GM19467 (cell line): ENCODE results near the gene SLC27A4.
A peak's percentile ranks its signal among the peaks of the same experiment; 100 is the strongest.

ENCODE experiments used
- ATAC-seq: cut with Tn5 transposase; IDR thresholded peaks from one replicate; pipeline ENCODE4 v1.9.1; 2021; ENCODE audit warnings: mild to moderate bottlenecking, moderate library complexity; ENCODE audit not compliant: unreplicated experiment

The SLC27A4 gene

DNA sequence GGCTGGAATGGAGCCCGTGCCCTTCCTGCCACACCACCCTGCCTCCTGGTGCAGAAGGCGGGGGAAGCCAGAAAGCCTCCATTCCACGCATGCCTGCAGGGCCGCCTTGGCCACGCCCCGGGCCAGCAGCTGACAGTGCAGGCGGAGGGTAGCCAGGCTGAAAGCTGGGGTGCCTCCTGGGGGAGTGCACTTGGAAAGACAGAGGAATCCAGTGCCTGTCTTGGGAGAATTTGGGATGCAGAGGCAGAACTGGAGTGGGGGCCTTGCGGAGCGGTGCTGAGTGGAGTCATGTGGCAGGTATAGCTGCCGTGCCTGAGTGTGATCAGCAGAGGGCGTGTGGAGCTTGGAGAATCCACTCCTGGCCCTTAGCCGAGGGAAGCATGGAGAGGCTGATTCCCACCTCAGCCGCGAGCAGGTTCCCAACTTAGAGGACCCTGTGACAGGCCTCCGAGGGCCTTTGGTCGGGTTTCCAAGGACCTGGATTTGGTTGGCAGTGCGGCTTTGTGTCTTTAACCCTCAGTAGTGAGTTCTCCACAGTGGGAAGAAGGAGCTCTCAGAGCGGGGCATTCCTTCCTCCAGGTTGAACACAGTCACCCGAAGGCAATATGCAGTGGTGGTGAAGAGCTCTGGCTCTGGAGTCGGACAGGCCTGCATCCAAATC lies 21.8 kb downstream of the SLC27A4 start:
- ATAC-seq: no peak

DNA sequence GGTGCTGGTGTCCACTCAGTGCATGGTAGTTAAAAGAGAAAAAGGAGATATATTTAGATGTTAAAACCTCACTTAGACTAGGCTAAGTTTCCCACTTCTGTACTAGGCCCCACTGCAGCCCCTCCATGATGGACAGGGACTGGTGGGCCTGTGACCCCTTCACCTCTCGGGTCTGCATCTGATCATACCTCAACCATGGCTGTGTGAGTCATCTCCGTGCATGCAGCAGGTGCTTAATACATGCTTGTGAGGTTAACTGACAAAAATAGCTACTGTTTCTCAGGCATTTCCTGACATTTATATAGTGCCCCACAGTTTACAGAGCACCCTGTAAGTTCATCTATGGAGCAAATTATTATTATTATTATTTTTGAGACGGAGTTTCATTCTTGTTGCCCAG lies 22.4 kb downstream of the SLC27A4 start:
- no peak for ATAC-seq

DNA sequence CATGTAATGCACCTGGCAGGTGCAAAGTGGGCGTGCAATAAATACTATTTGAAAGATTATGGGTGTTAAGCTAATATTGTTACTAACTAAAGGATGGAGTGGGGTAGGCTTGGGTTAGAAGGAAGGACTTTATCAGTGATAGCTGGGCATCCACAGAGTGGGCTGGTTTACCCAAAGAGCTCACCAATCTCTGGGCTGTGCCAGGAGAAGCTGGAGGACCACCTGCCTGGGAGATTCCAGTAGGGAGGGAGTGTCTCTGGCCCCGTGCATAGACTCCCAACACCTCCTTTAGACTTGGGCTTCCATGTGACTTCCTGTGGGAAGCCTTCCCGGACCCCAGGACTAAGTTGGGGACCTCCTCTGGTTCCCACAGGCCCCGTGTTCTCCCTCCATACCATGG lies 25.2 kb downstream of the SLC27A4 start:
- no peak for ATAC-seq

DNA sequence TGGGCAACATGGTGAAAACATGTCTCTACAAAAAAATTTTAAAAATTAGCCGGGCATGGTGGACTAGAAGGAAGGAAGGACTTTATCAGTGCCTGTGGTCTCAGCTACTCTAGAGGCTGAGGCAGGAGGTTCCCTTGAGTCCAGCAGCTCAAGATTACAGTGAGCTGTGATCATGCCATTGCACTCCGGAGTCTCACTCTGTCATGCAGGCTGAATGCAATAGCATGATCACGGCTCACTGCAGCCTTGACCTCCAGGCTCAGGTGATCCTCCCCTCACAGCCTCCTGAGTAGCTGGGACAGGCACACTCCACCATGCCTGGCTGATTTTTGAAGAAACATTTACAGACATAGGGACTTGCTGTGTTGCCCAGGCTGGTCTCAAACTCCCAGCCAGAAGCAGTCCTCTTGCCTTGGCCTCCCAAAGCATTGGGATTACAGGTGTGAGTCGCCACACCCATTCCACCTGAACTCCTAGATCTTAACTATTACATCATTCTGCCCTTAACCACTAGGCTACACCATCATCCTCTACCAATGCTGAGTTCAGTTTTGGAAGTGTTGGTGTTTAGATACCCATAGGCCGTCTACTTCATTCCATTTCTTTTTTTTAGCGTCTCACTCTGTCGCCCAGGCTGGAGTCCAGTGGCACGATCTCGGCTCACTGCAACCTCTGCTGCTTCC lies 28.8 kb downstream of the SLC27A4 start:
- ATAC-seq: no peak

DNA sequence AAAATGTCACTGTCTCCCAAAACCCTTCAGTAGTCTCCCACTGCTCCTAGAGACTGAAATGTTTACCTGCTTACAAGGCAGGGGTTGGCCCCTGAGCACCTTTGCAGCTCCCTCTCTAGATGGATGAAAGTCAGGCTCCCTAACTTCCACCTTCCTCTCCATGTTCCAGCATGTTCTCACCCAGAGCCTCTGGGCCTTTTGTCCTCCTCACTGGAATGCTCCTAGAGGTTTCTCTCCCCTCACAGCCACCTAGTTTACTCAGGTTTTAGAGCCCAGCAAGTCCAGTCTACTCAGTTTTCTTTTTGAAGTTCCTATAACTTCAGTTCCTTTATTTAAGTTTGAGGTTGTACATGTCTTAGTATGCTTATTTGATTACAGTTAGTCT lies 30.0 kb downstream of the SLC27A4 start:
- ATAC-seq: no peak

DNA sequence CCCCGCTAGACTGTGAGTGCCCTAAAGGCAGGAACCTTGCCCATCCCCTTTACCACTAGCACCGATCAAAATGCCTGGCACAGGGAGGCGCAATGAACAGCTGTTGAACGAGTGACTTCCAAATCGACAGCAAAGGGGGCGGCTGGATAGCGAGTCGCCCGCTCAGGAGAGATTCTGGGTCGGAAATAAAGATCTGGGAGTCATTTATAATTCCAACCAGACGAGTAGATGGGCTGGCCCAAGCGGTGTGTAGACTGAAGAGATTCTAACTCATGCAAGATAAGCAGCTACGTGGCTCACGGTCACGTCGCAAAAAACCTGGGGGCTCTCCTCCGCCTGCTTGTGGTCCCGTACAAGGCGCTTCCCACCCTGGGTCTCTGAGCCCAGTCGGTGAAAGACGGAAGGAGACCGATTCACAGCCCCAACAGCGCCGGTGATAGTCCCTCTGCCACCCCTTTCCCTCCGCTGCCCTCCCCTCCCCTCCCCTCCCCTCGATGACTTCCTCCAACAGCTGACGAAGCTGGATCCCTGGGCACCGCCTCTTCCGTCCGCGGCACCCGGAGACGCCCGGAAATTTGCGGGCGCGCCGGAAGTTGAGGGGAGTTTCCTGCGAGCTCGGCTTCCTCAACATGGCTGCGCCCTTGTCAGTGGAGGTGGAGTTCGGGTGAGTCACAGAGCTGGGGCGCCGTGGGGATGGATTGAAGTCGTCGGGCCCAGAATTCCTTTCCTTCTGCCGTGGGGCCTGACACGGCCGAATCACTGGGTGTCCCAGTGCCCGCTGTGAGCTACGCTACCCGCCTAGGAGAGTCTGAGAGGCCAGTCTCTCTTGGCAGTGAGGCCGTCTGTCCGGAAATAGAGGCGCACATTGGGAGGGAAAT lies 30.7 kb downstream of the SLC27A4 start, which contains the start of gene URM1:
Gene URM1 (plus strand): TSS at position 623 of the 878 bp plus-strand sequence. CDS start 7 bp downstream, at position 630.
- peak; percentile 89 for ATAC-seq

DNA sequence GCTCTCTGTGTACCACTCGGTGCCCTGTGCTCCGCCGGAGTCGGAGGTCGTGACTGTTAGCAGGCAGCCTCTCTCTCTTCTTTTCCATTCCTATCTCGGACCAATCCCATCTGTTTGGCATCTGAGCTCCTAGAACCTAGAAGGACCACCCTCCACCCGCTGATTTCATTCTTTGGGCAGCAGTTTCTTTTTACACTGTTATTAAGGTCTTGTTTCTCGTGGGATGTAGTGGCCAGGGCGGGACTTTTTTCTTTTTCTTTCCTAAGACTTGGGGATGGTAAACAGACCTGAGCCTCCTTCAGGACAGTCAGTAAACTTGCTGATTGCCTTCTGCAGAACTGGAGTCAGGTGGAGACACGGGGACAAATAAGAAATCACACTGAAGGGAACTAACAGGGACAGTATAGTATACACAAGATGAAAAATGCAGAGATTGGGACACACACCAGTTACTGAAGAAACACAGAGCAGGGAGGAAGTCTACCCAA lies 31.3 kb downstream of the SLC27A4 start:
- no peak for ATAC-seq

DNA sequence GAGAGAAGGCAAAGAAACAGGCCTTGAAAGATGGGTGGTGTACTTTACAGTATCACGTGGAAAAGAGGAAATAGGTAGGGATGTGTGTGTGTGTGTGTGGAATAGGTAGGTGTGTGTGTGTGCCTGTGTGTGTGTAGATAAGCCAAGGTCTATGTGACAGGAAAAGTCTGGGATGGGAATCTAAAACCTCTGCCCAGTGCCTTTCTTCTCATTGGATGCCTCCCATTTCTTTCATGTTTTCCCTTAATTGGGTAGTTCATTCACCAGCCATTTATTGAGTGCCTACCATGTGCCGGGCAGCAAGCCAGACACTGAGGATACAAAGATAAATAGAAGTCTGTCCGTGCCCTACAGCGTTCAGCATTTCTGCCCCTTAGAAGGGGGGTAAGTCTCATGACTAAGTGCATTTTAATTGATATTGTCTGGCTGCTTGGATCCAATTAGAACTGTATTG lies 31.9 kb downstream of the SLC27A4 start:
- no peak for ATAC-seq

DNA sequence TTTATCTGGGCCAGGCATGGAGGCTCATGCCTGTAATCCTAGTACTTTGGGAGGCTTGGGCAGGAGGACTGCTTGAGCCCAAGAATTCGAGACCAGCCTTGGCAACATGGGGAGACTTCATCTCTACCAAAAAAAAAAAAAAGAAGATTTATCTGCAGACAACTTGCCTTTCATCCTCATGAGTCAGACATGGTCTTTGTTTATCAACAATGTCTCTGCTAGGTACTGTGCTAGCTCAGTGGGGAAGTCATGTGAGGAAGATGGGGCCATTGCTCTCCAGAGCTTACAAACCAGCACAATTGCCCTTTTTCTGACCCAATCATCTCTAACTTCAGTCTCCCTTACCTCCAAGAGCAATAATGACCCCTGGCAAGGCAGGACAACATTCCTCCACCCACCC lies 32.5 kb downstream of the SLC27A4 start:
- ATAC-seq: no peak

DNA sequence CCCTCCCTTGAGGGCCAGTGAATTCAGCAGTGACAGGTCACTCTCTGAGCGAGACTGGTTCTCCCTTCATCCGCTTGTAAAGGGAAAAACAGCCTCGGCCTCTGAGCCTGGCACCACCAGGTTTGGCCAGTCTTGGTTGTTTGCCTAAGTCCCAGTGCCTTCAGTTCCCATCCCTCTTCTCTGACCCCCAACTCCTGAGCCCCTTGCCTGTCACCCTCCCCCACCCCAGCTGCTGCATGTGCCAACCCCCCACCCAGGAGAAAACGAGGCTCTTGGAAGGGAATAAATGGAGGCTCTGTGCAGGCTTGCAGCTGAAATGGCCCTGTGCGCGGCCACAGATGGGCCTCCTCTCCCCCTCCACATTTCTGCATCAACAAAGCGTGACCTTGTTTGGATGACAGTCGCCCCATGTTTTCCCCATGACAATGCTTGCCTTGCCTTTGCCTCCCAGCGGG lies 33.9 kb downstream of the SLC27A4 start:
- ATAC-seq: no peak

DNA sequence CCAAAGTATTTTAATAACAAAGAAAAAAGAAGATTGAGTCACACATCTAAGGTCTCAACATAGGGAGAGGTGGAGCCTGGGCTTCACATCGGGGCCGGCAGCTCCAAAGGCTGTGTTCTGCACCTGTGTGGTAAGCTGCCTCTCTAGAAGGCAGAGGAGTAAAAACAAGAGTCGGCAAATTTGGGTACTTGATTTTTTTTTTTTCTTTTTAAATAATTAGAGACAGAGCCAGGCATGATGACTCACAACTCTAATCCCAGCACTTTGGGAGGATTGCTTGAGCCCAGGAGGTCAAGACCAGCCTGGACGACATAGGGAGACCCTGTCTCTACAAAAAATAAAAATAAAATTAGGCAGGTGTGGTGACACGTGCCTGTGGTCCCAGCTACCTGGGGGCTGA lies 35.5 kb downstream of the SLC27A4 start:
- ATAC-seq: no peak

DNA sequence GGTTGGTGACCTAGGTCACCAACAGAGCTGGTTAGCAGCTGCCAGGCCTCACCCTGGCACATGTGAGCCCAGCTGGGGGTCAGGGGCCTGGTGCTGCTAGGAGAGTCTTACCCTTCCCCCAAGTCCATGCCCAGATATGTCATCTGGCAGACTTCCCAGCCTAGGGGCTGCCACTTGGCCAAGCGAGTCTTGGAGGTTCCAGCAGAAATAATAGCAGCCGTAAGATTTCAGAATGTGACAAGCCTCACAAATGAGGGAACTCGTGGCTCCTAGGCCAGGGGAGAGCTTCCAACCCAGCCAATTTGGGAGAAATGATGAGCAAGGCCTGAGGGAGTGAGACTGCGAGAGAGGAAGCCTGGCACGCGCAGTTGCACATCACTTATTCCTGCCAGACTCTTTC lies 41.9 kb downstream of the SLC27A4 start:
- ATAC-seq: no peak

DNA sequence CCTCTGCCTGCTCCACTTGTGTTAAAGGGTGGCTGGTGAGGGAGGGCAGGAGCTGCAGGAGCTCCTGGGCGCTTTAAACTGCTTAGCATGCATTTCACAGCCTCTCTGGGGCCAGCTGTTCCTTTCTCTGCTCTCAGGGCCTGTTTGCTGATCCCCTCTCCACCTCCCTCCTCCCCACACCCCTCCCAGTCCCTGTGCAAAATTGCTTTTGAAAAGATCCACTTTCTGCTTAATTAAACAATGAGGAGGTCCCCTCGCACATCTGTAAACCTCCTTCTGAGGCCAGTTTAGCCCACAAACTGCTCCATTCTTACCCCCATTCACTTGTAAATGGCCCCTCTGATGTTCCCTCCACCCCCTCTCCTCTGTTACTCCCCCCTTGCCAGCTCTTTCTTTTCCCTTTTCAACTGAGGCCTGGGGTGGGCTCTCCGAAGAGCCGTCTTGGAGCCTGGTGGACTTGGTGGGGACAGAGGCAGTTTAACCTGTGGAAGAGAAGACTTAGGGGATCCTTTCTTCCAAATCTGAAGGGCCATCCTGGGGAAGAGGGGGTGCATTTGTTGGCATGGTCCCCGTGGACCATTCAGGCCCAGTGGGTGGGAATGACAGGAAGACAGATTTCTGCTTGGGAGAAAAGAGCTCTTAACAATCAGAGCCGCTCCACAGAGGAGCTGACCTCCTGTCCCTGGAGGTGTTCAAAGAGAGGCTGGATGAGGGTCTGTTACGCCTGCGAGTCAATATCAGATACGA lies 42.9 kb downstream of the SLC27A4 start:
- no peak for ATAC-seq

DNA sequence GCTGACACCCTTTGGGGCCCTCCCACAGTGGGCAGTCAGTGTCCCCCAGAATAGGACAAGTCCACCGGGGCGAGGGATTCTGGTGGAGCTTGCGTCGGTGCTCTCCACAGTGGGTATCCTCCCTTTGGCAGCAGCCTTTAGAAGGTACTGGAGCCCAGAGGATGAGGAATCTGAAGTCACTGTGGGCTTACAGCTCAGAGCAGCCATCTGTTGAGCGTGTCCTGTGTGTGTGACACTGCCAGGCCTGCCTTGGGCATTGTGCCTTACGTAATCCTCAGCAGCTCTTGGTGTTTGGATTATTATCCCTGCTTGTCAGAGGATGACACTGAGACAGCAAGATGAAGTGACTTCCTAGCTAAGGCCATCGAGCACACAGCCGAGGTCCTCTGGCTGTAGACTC lies 43.5 kb downstream of the SLC27A4 start:
- ATAC-seq: no peak

DNA sequence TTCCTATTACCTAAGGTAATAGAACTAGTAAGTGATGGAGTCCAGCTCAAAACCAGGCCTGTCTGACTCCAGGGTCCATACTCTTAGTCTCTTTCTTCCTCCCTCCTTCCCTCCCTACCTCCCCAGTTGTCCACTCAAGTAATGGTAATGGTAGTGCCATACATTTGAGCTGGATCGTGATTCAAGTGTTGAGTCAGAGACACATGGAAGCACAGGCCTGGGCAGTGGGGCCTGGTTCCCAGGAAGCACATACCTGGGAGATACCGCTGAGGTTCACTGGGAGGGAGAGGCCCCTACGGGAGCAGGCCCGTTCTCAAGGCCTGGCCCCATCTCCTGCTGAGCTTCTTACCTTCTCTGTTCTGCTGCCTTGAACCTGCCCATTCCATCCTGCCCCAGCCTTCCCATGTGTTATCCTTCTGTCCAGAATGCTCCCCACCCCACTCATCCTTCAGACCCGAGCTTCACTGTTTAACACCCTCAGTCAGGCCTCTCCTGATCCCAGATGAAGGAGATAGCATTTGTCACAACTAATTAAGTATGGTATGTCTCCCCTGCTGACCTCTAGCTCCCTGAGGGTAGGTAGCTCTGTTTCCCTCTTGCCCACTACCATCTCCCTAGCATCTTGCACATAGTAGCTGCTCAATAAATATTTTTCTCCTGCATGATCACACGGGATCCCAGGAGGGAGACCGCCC lies 44.6 kb downstream of the SLC27A4 start:
- ATAC-seq: no peak

DNA sequence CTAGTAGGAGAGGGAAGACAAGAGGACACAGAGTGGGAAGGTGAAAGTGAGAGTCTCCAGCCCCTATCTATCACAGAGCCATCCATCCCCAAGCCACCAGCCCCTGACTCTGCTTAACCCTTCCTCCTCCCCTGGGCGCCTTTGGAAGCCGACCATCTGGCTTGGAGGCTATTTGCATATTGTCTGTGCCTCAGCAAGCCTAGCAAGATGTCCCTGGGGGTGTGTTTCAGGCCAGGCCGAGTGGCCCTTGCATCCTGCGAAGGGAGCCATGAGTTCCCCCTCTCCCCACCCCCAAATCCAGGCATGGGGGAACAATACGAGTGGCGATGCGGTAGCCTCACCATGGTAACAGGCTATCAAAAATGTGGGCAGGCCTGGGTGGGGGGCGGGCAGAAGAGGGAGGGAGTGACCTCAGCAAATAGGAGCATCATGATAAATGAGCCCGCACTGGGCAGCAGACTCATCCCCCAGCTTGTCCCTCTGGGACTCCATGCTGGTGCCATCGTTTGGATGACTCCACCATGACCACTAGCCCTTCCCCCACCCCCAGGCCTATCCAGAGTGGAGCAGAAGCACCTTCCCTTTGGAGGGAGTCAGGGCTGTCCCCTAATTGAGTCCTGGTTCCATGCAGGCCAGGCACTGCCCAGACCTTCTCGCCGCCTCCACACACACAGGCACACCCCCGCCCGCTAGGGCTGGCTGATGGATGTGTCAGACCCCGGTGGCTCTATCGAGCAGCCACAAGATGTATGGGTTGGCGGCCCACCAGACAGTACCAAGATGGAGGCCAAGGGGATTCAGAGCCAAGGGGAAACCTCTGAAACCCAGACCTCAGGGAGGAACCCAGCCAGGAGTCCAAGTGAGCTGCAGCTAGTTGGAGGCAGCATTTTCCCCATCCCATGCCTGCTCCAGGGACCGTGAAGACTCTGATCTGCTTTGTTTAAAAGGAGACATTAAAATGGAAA lies 45.5 kb downstream of the SLC27A4 start:
- no peak for ATAC-seq

DNA sequence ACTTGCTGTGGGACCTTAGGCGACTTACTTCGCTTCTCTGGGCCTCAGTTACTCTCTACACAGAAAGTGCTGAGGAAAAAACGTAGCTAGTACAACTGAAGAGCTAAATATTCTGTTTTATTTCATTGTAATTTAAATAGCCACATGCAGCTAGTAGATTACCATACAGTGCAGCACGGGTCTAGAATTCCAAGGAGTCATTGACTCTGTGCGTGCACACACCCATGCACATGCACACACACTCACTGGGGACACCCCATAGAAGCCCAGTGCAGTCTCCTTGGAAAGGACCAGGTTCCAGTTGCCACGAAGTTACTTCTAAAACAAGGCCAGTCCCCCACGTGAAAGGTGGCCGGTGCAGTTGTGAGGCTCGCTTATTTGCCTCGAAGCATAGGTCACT lies 47.8 kb downstream of the SLC27A4 start:
- no peak for ATAC-seq

DNA sequence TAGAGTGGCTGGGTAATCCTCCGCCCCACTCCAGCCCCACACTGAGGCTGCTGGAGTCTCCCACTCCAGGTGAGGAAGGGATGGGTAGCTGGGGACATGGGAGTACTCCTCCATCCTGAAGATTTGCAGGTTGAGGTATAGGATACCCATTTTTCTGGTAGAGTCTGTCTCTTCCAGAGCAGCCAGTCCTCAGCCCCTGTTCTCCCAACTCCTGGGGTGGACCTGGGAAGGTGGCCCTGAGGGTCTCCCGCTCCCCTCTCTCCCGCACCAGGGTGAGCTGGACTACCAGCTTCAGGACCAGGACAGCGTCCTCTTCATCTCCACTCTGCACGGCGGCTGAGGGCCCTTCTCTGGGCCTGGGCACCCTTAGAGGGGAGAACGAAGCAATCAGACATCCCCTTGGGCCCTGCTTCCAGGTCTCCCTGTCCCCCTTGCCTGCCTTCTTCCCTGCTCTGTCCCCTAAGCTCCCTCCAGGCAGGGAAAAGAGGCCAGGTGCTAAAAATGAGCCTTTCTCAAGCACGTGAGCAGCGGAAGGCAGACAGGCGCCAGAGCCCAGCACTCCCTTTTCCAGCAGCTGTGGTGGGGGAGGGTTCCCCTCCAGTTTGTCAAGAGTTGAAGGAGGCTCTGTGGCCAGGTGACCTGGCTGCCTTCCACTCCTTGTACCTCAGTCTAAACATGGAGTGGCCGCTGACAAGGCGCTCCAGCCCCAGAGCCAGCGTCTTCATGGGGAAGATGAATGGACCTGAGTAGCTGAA lies 49.2 kb downstream of the SLC27A4 start:
- ATAC-seq: no peak
